ENCODE results near the gene PPIL6. TPM values are rescaled to one million over a fixed set of nuclear protein-coding genes. Genes with fewer than 3 reads are reported as not detected.

Gene PPIL6
- total and polyA plus RNA-seq, 4 donors, result 12.8 to 17.0 (median 15.2) TPM

DNA sequence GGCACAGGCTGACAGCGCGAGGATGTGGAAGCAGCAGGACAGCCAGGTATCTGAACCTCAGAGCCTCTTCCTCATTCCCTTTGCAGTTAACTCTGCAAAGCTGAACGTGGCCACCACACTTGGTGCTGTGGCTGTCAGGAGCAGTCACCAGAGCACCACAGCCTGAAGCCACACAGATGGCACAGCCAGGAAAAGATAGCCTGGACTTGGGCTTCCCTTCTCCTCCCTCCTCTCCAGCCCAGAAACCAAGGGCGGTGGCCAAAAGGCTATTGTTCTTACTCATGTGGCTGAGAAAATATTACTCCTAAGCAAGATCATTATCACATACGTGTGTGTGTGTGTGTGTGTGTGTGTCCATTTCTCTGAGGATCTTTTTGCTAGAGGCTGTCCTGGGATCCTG, 97.9 kb downstream of the PPIL6 start:
- WGBS (ENCODE audit: insufficient coverage), result 95% methylated on average over 3 of the region's 5 CpGs
- Histone ChIP-seq H3K4me1 (ENCODE audit: control insufficient read depth, insufficient read depth, low read length) (no peaks in the 10 kb centered on the region), H3K27ac (ENCODE audit: low read depth, low read length) (no peak overlapping the region), H3K4me3 (ENCODE audit: low read depth, low read length) (no peak overlapping the region), H3K27me3 (ENCODE audit: control insufficient read depth, insufficient read depth, low read length) (no peaks in the 10 kb centered on the region), H3K36me3 (ENCODE audit: control insufficient read depth, insufficient read depth, low read length) (no peaks in the 10 kb centered on the region), H3K9me3 (ENCODE audit: control insufficient read depth, insufficient read depth, low read length) (no peaks in the 10 kb centered on the region)
- DNase-seq (ENCODE audit: low read depth in 4 of 6, low spot score in 6 of 6), result no peak

DNA sequence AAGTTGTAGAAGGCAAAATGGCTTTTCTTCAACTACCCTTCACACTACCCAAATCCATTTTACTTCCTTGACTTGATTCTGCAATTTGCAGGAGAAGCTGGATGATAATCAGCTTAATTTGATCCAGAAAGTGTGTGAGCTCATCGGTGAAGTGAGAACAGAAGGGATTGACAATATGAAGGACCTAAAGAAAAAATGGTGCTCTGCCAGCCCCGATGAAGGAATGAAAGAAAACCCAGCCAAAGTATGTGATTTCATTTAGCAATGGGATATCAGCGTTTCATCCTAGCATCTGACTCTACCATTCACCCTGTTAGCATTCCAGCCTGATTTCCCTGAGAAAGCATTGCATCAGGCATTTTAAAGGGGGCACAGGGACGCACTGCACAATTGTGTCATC, 99.6 kb downstream of the PPIL6 start:
- Histone ChIP-seq H3K36me3 (ENCODE audit: control insufficient read depth, insufficient read depth, low read length) (no peaks in the 10 kb centered on the region), H3K27me3 (ENCODE audit: control insufficient read depth, insufficient read depth, low read length) (no peaks in the 10 kb centered on the region), H3K4me3 (ENCODE audit: low read depth, low read length) (no peak overlapping the region), H3K9me3 (ENCODE audit: control insufficient read depth, insufficient read depth, low read length) (no peaks in the 10 kb centered on the region), H3K4me1 (ENCODE audit: control insufficient read depth, insufficient read depth, low read length) (no peaks in the 10 kb centered on the region), H3K27ac (ENCODE audit: low read depth, low read length) (no peak overlapping the region)
- no peak for DNase-seq (ENCODE audit: low read depth in 4 of 6, low spot score in 6 of 6)
- WGBS (ENCODE audit: insufficient coverage), result 84% methylated on average over 3 of the region's 4 CpGs

Other genes with a start within 250 kb of the PPIL6 start
- gene CD164, start 58.2 kb downstream of the PPIL6 start, total RNA-seq, result 100 to 1,000 TPM; 214 to 364 TPM
- 10 to 100 TPM; 81.0 to 85.2 TPM for gene CD164, start 58.2 kb downstream of the PPIL6 start, polyA plus RNA-seq (ENCODE audit: insufficient read length in 2 of 2)
- gene SMPD2, start 96 bp upstream of the PPIL6 start, total RNA-seq, result 10 to 100 TPM in 1 of 2 donors, 1 to 10 TPM in 1; 4.9 to 16.4 TPM
- 1 to 10 TPM; 6.9 to 9.7 TPM for gene SMPD2, start 96 bp upstream of the PPIL6 start, polyA plus RNA-seq (ENCODE audit: insufficient read length in 2 of 2)
- gene MICAL1, start 15.1 kb upstream of the PPIL6 start, total RNA-seq, result 10 to 100 TPM; 13.5 to 18.8 TPM
- 10 to 100 TPM; 35.0 to 49.5 TPM for gene MICAL1, start 15.1 kb upstream of the PPIL6 start, polyA plus RNA-seq (ENCODE audit: insufficient read length in 2 of 2)
- gene ZBTB24, start 42.6 kb upstream of the PPIL6 start, total RNA-seq, result 10 to 100 TPM in 1 of 2 donors, 1 to 10 TPM in 1; 7.6 to 10.7 TPM
- gene ZBTB24, start 42.6 kb upstream of the PPIL6 start, polyA plus RNA-seq (ENCODE audit: insufficient read length in 2 of 2), result 1 to 10 TPM; 6.5 to 7.1 TPM